Measurements from ENCODE around the gene PERM1. TPM values are rescaled to one million over a fixed set of nuclear protein-coding genes. Genes with fewer than 3 reads are reported as not detected.

PERM1 gene
- total and polyA plus RNA-seq, 2 of the 13 experiments (the other 11 are each of a cell fraction or from before 2014, with no cell fraction given) = 0.04 to 0.29 TPM

GRCh38 chr1:1013105-1013921 lies 31.4 kb upstream of the PERM1 start, which contains the start of gene ISG15 (continued):
- no peak for TF ChIP-seq CSRNP2 (CRISPR knock-in tag; conservative IDR thresholded peaks at IDR 0.05; ENCODE audit: low read depth)
- no peak for TF ChIP-seq ATF5 (CRISPR knock-in tag; IDR thresholded peaks at IDR 0.05; ENCODE audit: low read depth)
- no peak for TF ChIP-seq FOXP1 (IDR thresholded peaks at IDR 0.05)
- TF ChIP-seq FOXP1 (CRISPR knock-in tag; IDR thresholded peaks at IDR 0.05) = no peak
- no peak for TF ChIP-seq NFE2 (CRISPR knock-in tag; IDR thresholded peaks at IDR 0.05)
- peak; percentile 41 for TF ChIP-seq U2AF1 (optimal IDR thresholded peaks at IDR 0.05; ENCODE audit: low read depth, low read length)
- TF ChIP-seq MNT (IDR thresholded peaks at IDR 0.05) = peak; percentile 38; the same call in 1 of the 2 replicates
- peak; percentile 86 for TF ChIP-seq KDM5B (CRISPR knock-in tag; IDR thresholded peaks at IDR 0.05; ENCODE audit: borderline replicate concordance)
- TF ChIP-seq ZEB1 (IDR thresholded peaks at IDR 0.05; ENCODE audit: insufficient replicate concordance, low read depth) = peak; percentile 25
- TF ChIP-seq ZNF232 (CRISPR knock-in tag; IDR thresholded peaks at IDR 0.05; ENCODE audit: borderline replicate concordance) = no peak
- peak; percentile 84; the same call in 1 of the 2 replicates for TF ChIP-seq ZFP91 (CRISPR knock-in tag; IDR thresholded peaks at IDR 0.05; ENCODE audit: borderline replicate concordance)
- peak; percentile 70 for TF ChIP-seq ZNF574 (CRISPR knock-in tag; IDR thresholded peaks at IDR 0.05)
- peak; percentile 50; the same call in 1 of the 2 replicates for TF ChIP-seq TAF1 (CRISPR knock-in tag; IDR thresholded peaks at IDR 0.05)
- TF ChIP-seq ARID5B (CRISPR knock-in tag; IDR thresholded peaks at IDR 0.05) = peak; percentile 28; the same call in 1 of the 2 replicates
- TF ChIP-seq KDM2A (CRISPR knock-in tag; IDR thresholded peaks at IDR 0.05; ENCODE audit: borderline replicate concordance, low read depth) = peak; percentile 68
- no peak for TF ChIP-seq RCOR2 (CRISPR knock-in tag; IDR thresholded peaks at IDR 0.05)
